A673 (cell line): ENCODE data around the gene SCN3A. TPM values are rescaled to one million over a fixed set of nuclear protein-coding genes. Genes with fewer than 3 reads are reported as not detected.

Experiments used
- Bru-seq: library from RNA; stranded (reverse); fragments of 400-500 nt; gene quantifications from one replicate; lab custom pipeline; 2021; lab: Mats Ljungman, UMichigan
- BruChase-seq, 2 experiments: library from RNA; stranded (reverse); fragments of 400-500 nt; gene quantifications; one replicate each; lab custom pipeline; 2021; lab: Mats Ljungman, UMichigan
- BruUV-seq: library from RNA; stranded (reverse); fragments of 400-500 nt; replicated peaks from 2 replicates; lab custom pipeline; 2021; lab: Mats Ljungman, UMichigan
- CTCF ChIA-PET: fragments of 300-600 bp; sonication (Branson Sonifier 250); formaldehyde crosslinking; loops from one replicate; lab custom pipeline; 2022; ENCODE audit warnings: antibody characterized with exemption; lab: Charles Lee
- POLR2A ChIA-PET: fragments of 300-600 bp; sonication (Branson Sonifier 250); formaldehyde crosslinking; loops from one replicate; lab custom pipeline; 2022; ENCODE audit warnings: antibody characterized with exemption; ENCODE audit not compliant: low non-redundant PET; lab: Charles Lee
- DNase-seq: peaks from one replicate; pipeline ENCODE4 v3.0.0-alpha.2; 2015; ENCODE audit warnings: low spot score
- H3K27ac ChIP-seq: fragments of 200-600 bp; sonication (generic); 2 replicates; pipeline ENCODE4 v1.5.1; 2016; ENCODE audit warnings: mixed run types, low read depth, mild to moderate bottlenecking, mixed read lengths, antibody characterized with exemption, low read length; ENCODE audit not compliant: poor library complexity, severe bottlenecking
- H3K27me3 ChIP-seq: fragments of 200-600 bp; sonication (generic); replicated peaks from 2 replicates; pipeline ENCODE4 v1.6.1; 2017; ENCODE audit warnings: mixed run types, low read depth, mild to moderate bottlenecking, mixed read lengths, antibody characterized with exemption, low read length; ENCODE audit not compliant: insufficient read depth, poor library complexity
- H3K36me3 ChIP-seq: fragments of 200-600 bp; sonication (generic); 2 replicates; pipeline ENCODE4 v1.6.1; 2016; ENCODE audit warnings: mixed run types, mild to moderate bottlenecking, mixed read lengths, antibody characterized with exemption, low read length; ENCODE audit not compliant: insufficient read depth, poor library complexity, severe bottlenecking
- H3K4me1 ChIP-seq: fragments of 200-600 bp; sonication (generic); 2 replicates; pipeline ENCODE4 v1.6.1; 2017; ENCODE audit warnings: mixed run types, mild to moderate bottlenecking, mixed read lengths, antibody characterized with exemption, low read length; ENCODE audit not compliant: insufficient read depth, poor library complexity, severe bottlenecking
- H3K4me3 ChIP-seq: fragments of 200-600 bp; sonication (generic); 2 replicates; pipeline ENCODE4 v1.5.1; 2016; ENCODE audit warnings: low read depth, mixed run types, mild to moderate bottlenecking, mixed read lengths, low read length; ENCODE audit not compliant: poor library complexity, severe bottlenecking
- H3K9me3 ChIP-seq: fragments of 200-600 bp; sonication (generic); 2 replicates; pipeline ENCODE4 v1.6.1; 2016; ENCODE audit warnings: mixed run types, low read depth, mild to moderate bottlenecking, mixed read lengths, antibody characterized with exemption, low read length; ENCODE audit not compliant: poor library complexity, severe bottlenecking
- CTCF ChIP-seq: fragments of 300-800, 200-600 bp; sonication (generic); conservative IDR thresholded peaks from 2 replicates; pipeline ENCODE4 v1.5.1; 2017; ENCODE audit warnings: low read depth, mild to moderate bottlenecking, antibody characterized with exemption, low read length, moderate library complexity, mixed read lengths
- EZH2 ChIP-seq: fragments of 200-600 bp; sonication (generic); IDR thresholded peaks from 2 replicates; pipeline ENCODE4 v1.6.1; 2017; ENCODE audit warnings: borderline replicate concordance, low read depth, mild to moderate bottlenecking, mixed read lengths, antibody characterized with exemption, low read length; ENCODE audit not compliant: poor library complexity, severe bottlenecking
- intact Hi-C: fragments of 100-400 bp; cut with micrococcal nuclease; formaldehyde crosslinking; loops from one replicate; pipeline ENCODE4 v1.10.0; 2022; ENCODE audit not compliant: unreplicated experiment
- long read RNA-seq: library from polyadenylated mRNA; stranded (forward); transcript quantifications from one replicate; pipeline ENCODE4 v2.0.0, GENCODE V29; 2022
- total RNA-seq: library from RNA; stranded (reverse); gene quantifications from 2 replicates; pipeline ENCODE4 v1.2.3, GENCODE V29; 2021

SCN3A gene
- total RNA-seq, result 0.04 and 0.07 TPM in 2 replicates
- percentile 8 among the genes with signal in this experiment for Bru-seq, nascent RNA
- percentile 4 among the genes with signal in this experiment for BruChase-seq, experiment 1, labeled RNA remaining after a 2-hour chase
- BruChase-seq, experiment 2, labeled RNA remaining after a 6-hour chase, result percentile 7 among the genes with signal in this experiment
- long read RNA-seq, result 0 reads

DNA sequence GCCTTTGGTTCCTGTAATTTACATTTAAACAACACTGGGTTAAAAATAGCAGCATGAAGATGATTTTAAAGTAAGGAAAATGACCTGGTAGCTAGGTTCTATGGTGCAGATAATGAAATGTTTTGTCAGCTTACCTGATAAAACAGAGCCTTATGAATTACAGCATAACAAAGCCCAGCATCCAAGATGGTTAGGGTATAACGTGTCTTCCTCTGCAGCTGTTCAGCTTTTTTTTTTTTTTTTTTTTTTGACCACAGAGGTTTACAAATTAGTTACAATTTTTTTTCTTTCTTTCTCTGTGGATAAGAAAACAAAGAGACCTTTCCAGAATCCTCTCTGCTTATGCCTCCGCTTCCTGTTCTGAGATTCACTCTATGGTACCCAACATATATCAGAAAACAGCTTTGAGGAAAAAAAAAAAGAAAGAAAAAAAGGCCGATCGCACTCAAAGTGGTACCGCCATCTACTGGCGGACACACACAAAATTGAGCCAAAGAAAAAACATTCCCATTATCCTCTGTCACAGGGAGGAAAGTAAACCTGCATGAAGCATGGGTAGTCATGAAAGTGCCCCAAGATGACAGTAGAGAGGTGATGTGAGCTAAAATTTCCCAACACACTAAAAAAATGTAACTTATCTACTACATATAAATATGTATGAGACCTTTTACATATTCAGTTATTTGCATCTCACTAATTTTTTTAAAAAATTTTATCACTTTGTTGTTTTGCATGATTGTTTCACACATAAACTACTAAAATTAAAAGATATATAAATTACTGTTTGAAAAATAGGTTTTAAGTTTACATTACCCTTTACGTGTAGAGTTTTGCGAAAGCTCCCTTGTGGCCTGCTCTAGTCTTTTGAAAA lies at the start of gene SCN3A:
TSS of gene SCN3A (minus strand) at position 362 of the 871 bp plus-strand sequence. CDS start 27,656 bp downstream, outside the sequence.
- CTCF ChIA-PET, result interaction anchor here (0.6 to 2.8 kb wide), 22 partner anchors 22 to 578 kb away, joined by 3 to 34 read pairs (median 4); partner anchors contain the start of gene SCN2A
- no peak within 1 kb of the TSS for H3K4me3 ChIP-seq
- intact Hi-C loops, result loop anchor here (1.0 to 5.0 kb wide), 2 partner anchors 187 to 467 kb away; no protein-coding TSS in a partner anchor
- H3K9me3 ChIP-seq, result no peaks in the 10 kb centered on the region
- TF ChIP-seq EZH2 (no peak), CTCF (peak; percentile 88)
- H3K27ac ChIP-seq, result no peak within 1 kb of the TSS
- POLR2A ChIA-PET, result no interaction called here
- H3K36me3 ChIP-seq, result no peaks in the 10 kb centered on the region
- H3K4me1 ChIP-seq, result no peaks in the 10 kb centered on the region
- peak; percentile 73 for DNase-seq
- H3K27me3 ChIP-seq, result no peaks in the 10 kb centered on the region
- BruUV-seq, result no TSS peak

DNA sequence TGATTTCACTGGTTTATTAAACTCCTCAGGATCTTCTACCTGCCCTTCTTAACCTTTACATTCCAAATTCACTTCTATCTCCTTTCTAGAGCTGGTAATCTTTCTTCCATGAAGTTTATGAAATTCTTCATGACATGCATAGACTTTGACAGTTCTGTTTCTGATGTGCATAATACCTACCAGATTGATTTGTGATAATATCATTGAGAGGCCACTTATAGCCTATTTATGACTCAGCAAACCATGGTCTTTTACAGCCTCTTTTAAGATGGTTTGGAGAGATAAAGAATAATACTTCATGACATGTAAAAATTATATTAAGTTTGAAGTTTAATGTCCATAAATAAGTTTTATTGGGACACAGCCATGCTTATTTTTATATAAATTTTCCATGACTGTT lies 49.3 kb upstream of the SCN3A start:
- intact Hi-C loops, result no loop called here
- TF ChIP-seq EZH2 (no peak), CTCF (no peak)
- Histone ChIP-seq H3K4me3 (no peak overlapping the region), H3K27me3 (no peaks in the 10 kb centered on the region), H3K36me3 (no peaks in the 10 kb centered on the region), H3K4me1 (peaks cover 13% of the 10 kb centered on the region), H3K9me3 (no peaks in the 10 kb centered on the region), H3K27ac (no peak overlapping the region)
- BruUV-seq, result no TSS peak
- ChIA-PET POLR2A (no interaction called here), CTCF (no interaction called here)
- DNase-seq, result no peak

DNA sequence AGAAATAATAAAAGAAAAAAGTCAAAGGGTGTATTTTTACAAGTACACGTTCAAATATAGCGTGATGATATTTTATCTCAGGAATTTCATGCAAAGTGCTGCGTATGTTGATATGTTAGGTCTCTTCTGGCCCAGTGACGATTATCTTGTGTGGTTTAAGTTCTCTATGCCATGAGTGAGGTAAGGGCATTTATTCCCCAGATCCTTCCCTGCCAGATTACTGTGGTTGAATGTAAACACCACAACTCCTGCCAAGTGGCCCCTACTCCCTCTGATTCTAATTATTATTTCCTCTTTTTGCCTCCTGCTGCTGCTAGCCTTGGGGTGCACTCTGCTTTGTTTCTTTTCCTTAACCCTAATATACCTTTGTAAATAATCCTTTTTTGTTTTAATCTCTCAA lies 47.5 kb upstream of the SCN3A start:
- Histone ChIP-seq H3K27ac (no peak overlapping the region), H3K36me3 (no peaks in the 10 kb centered on the region), H3K4me3 (no peak overlapping the region), H3K9me3 (no peaks in the 10 kb centered on the region), H3K27me3 (no peaks in the 10 kb centered on the region), H3K4me1 (peaks cover 7% of the 10 kb centered on the region)
- no peak for DNase-seq
- ChIA-PET POLR2A (no interaction called here), CTCF (no interaction called here)
- BruUV-seq, result no TSS peak
- no peak for TF ChIP-seq EZH2
- intact Hi-C loops, result no loop called here
